H9 (cell line): Measurements from ENCODE around the gene PLAU. TPM values are rescaled to one million over a fixed set of nuclear protein-coding genes. Genes with fewer than 3 reads are reported as not detected.

Source experiments
- DNase-seq: peaks from one replicate; pipeline ENCODE4 v3.0.0-alpha.2; 2017
- H2AFZ ChIP-seq: one replicate; pipeline ENCODE4 v1.6.1; 2013; ENCODE audit warnings: mild to moderate bottlenecking, low read length, control low read depth, moderate library complexity
- H2AK5ac ChIP-seq: 2 replicates; pipeline ENCODE4 v1.6.1; 2013; ENCODE audit warnings: low read length, control low read depth, mixed read lengths; ENCODE audit not compliant: insufficient read length
- H2BK120ac ChIP-seq: one replicate; pipeline ENCODE4 v1.6.1; 2013; ENCODE audit warnings: low read depth, mild to moderate bottlenecking, low read length, control low read depth, inconsistent platforms; ENCODE audit not compliant: poor library complexity, severe bottlenecking
- H2BK12ac ChIP-seq: 2 replicates; pipeline ENCODE4 v1.6.1; 2013; ENCODE audit warnings: low read length, control low read depth, mixed read lengths, low read depth; ENCODE audit not compliant: insufficient read length
- H2BK15ac ChIP-seq: 2 replicates; pipeline ENCODE4 v1.6.1; 2013; ENCODE audit warnings: low read depth, low read length, control low read depth
- H2BK20ac ChIP-seq: one replicate; pipeline ENCODE4 v1.6.1; 2013; ENCODE audit warnings: low read depth, mild to moderate bottlenecking, low read length, control low read depth, inconsistent platforms; ENCODE audit not compliant: poor library complexity, severe bottlenecking
- H2BK5ac ChIP-seq: 2 replicates; pipeline ENCODE4 v1.6.1; 2013; ENCODE audit warnings: low read length, control low read depth, mixed read lengths; ENCODE audit not compliant: insufficient read length
- H3K14ac ChIP-seq: 2 replicates; pipeline ENCODE4 v1.6.1; 2013; ENCODE audit warnings: low read length, control low read depth; ENCODE audit not compliant: insufficient read depth
- H3K18ac ChIP-seq: 2 replicates; pipeline ENCODE4 v1.6.1; 2013; ENCODE audit warnings: low read depth, mild to moderate bottlenecking, mixed read lengths, low read length, control low read depth; ENCODE audit not compliant: insufficient read length
- H3K23ac ChIP-seq: 2 replicates; pipeline ENCODE4 v1.6.1; 2013; ENCODE audit warnings: low read length, control low read depth, mixed read lengths, low read depth; ENCODE audit not compliant: insufficient read length
- H3K23me2 ChIP-seq: 2 replicates; pipeline ENCODE4 v1.6.1; 2013; ENCODE audit warnings: low read depth, mild to moderate bottlenecking, mixed read lengths, low read length, control low read depth; ENCODE audit not compliant: insufficient read length, poor library complexity, severe bottlenecking
- H3K27ac ChIP-seq: 2 replicates; pipeline ENCODE4 v1.5.1; 2013; ENCODE audit warnings: low read length, control low read depth, mixed read lengths, low read depth; ENCODE audit not compliant: insufficient read length
- H3K27me3 ChIP-seq: 2 replicates; pipeline ENCODE4 v1.6.1; 2013; ENCODE audit warnings: low read length, control low read depth, inconsistent platforms; ENCODE audit not compliant: insufficient read depth
- H3K4ac ChIP-seq: 2 replicates; pipeline ENCODE4 v1.6.1; 2013; ENCODE audit warnings: low read depth, mild to moderate bottlenecking, control low read depth, inconsistent platforms, low read length, moderate library complexity
- H3K4me1 ChIP-seq: 2 replicates; pipeline ENCODE4 v1.6.1; 2013; ENCODE audit warnings: low read length, control low read depth, inconsistent platforms; ENCODE audit not compliant: insufficient read depth
- H3K4me2 ChIP-seq: 2 replicates; pipeline ENCODE4 v1.6.1; 2013; ENCODE audit warnings: low read length, control low read depth, mixed read lengths; ENCODE audit not compliant: insufficient read length, insufficient read depth
- H3K56ac ChIP-seq: 2 replicates; pipeline ENCODE4 v1.6.1; 2013; ENCODE audit warnings: low read depth, mild to moderate bottlenecking, mixed read lengths, low read length, control low read depth; ENCODE audit not compliant: insufficient read length
- H3K79me1 ChIP-seq: 2 replicates; pipeline ENCODE4 v1.6.1; 2013; ENCODE audit warnings: low read depth, mild to moderate bottlenecking, moderate library complexity, low read length, control low read depth, inconsistent platforms; ENCODE audit not compliant: insufficient read depth, poor library complexity, severe bottlenecking
- H3K79me2 ChIP-seq: 2 replicates; pipeline ENCODE4 v1.6.1; 2013; ENCODE audit warnings: low read length, control low read depth, inconsistent platforms; ENCODE audit not compliant: insufficient read depth
- H3K9ac ChIP-seq: 2 replicates; pipeline ENCODE4 v1.6.1; 2013; ENCODE audit warnings: low read length, control low read depth, mixed read lengths; ENCODE audit not compliant: insufficient read length; ENCODE audit errors: extremely low read depth
- H3K9me3 ChIP-seq: one replicate; pipeline ENCODE4 v1.6.1; 2013; ENCODE audit warnings: low read depth, low read length, inconsistent platforms; ENCODE audit not compliant: control insufficient read depth
- H3T11ph ChIP-seq: one replicate; pipeline ENCODE4 v1.6.1; 2013; ENCODE audit warnings: mild to moderate bottlenecking, low read length, control low read depth, inconsistent platforms
- H4K20me1 ChIP-seq: one replicate; pipeline ENCODE4 v1.6.1; 2013; ENCODE audit not compliant: control insufficient read depth, insufficient read length, insufficient read depth
- H4K5ac ChIP-seq: 2 replicates; pipeline ENCODE4 v1.6.1; 2013; ENCODE audit warnings: low read depth, mild to moderate bottlenecking, mixed read lengths, low read length, control low read depth; ENCODE audit not compliant: insufficient read length
- H4K8ac ChIP-seq: replicated peaks from 2 replicates; pipeline ENCODE4 v1.6.1; 2013; ENCODE audit warnings: low read length, control low read depth, mixed read lengths, low read depth; ENCODE audit not compliant: insufficient read length
- H4K91ac ChIP-seq: 2 replicates; pipeline ENCODE4 v1.6.1; 2013; ENCODE audit warnings: low read depth, mild to moderate bottlenecking, moderate library complexity, mixed read lengths, low read length, control low read depth; ENCODE audit not compliant: insufficient read length
- H3K27ac Mint-ChIP-seq, 3 experiments: 2 replicates in 2 of 3; 3 replicates in 1 of 3; pipeline ENCODE4 v1.8.0; 2020 to 2021; ENCODE audit warnings: mixed read lengths in 3 of 3, mild to moderate bottlenecking in 1 of 3, moderate library complexity in 1 of 3
- H3K27me3 Mint-ChIP-seq: 2 replicates; pipeline ENCODE4 v1.8.0; 2021; ENCODE audit warnings: low read depth, mild to moderate bottlenecking, moderate library complexity, mixed read lengths
- H3K36me3 Mint-ChIP-seq, 3 experiments: 2 replicates in 2 of 3; 3 replicates in 1 of 3; pipeline ENCODE4 v1.8.0; 2020 to 2021; ENCODE audit warnings: low read depth in 3 of 3, mixed read lengths in 3 of 3; ENCODE audit not compliant: insufficient read depth in 1 of 3
- H3K4me1 Mint-ChIP-seq, 2 experiments: 2 replicates each; pipeline ENCODE4 v1.8.0; 2020; ENCODE audit warnings: mixed read lengths in 2 of 2
- H3K4me3 Mint-ChIP-seq, 2 experiments: 2 replicates in 1 of 2; 3 replicates in 1 of 2; pipeline ENCODE4 v1.8.0; 2020 to 2021; ENCODE audit warnings: mild to moderate bottlenecking in 2 of 2, mixed read lengths in 2 of 2, moderate library complexity in 1 of 2
- H3K9me3 Mint-ChIP-seq, 2 experiments: 2 replicates in 1 of 2; 3 replicates in 1 of 2; pipeline ENCODE4 v1.8.0; 2020; ENCODE audit warnings: mild to moderate bottlenecking in 2 of 2, mixed read lengths in 2 of 2, moderate library complexity in 1 of 2
- CTCF ChIP-seq: fragments of 200-600 bp; sonication (generic); conservative IDR thresholded peaks from 3 replicates; pipeline ENCODE4 v1.8.0; 2021; ENCODE audit warnings: antibody characterized with exemption, mild to moderate bottlenecking
- WGBS: extraction: QIAGEN DNeasy Blood & Tissue Kit; methylation state at CpG from one replicate; pipeline ENCODE4 v1.1.7; 2013; ENCODE audit warnings: missing lambda C conversion rate, low lambda C conversion rate, mixed read lengths; ENCODE audit not compliant: insufficient read length; ENCODE audit errors: extremely low coverage; 5-methylcytosine and 5-hydroxymethylcytosine counted together
- total RNA-seq: library from RNA; stranded (reverse); gene quantifications from 2 replicates; pipeline ENCODE4 v1.2.1, GENCODE V29; 2021

The PLAU gene
- total RNA-seq, 1 experiment from 2014 or later: 15.0 TPM

- Mint-ChIP-seq H3K4me1 (peaks cover 50 to 51% of the 10 kb centered on the region in 2 experiments), H3K9me3 (no peaks in the 10 kb centered on the region), H3K27ac (peak overlapping the region in 1 of 3 experiments; percentile 40; a peak in 1 of 7 replicates), H3K36me3 (peaks cover 2 to 4% (median 3%) of the 10 kb centered on the region in 3 experiments; a peak in 4 of 7 replicates), H3K4me3 (no peak overlapping the region), H3K27me3 (peaks cover 53% of the 10 kb centered on the region)
- Histone ChIP-seq H3K79me2 (no peaks in the 10 kb centered on the region), H3K27ac (no peak overlapping the region), H3T11ph (no peak overlapping the region), H3K14ac (no peak overlapping the region), H4K91ac (no peak overlapping the region), H3K27me3 (no peaks in the 10 kb centered on the region; the same call in 1 of the 2 replicates), H3K79me1 (no peaks in the 10 kb centered on the region), H3K23ac (no peak overlapping the region), H4K8ac (no peak overlapping the region), H2AFZ (no peak overlapping the region), H2BK5ac (no peak overlapping the region), H4K5ac (no peak overlapping the region), H3K4ac (no peak overlapping the region), H3K9ac (no peak overlapping the region), H3K18ac (no peak overlapping the region), H2BK12ac (no peak overlapping the region), H2AK5ac (no peak overlapping the region), H3K56ac (no peak overlapping the region), H3K4me2 (no peak overlapping the region), H3K9me3 (no peaks in the 10 kb centered on the region), H3K4me1 (peaks cover 9% of the 10 kb centered on the region), H2BK15ac (no peak overlapping the region), H2BK20ac (no peak overlapping the region), H4K20me1 (no peaks in the 10 kb centered on the region), H3K23me2 (peaks cover 14% of the 10 kb centered on the region), H2BK120ac (no peak overlapping the region)
- no CpG with 5 or more reads among the region's 10 CpGs for WGBS
- no peak for TF ChIP-seq CTCF
- DNase-seq: no peak
These were observed 1.9 kb upstream of the PLAU start for GRCh38 chr10:73908853-73909539.
